Measurements from ENCODE around the gene EHBP1. TPM values are rescaled to one million over a fixed set of nuclear protein-coding genes. Genes with fewer than 3 reads are reported as not detected.

The EHBP1 gene
- total RNA-seq, 1 donor from 2014 or later = 17.9 TPM

DNA sequence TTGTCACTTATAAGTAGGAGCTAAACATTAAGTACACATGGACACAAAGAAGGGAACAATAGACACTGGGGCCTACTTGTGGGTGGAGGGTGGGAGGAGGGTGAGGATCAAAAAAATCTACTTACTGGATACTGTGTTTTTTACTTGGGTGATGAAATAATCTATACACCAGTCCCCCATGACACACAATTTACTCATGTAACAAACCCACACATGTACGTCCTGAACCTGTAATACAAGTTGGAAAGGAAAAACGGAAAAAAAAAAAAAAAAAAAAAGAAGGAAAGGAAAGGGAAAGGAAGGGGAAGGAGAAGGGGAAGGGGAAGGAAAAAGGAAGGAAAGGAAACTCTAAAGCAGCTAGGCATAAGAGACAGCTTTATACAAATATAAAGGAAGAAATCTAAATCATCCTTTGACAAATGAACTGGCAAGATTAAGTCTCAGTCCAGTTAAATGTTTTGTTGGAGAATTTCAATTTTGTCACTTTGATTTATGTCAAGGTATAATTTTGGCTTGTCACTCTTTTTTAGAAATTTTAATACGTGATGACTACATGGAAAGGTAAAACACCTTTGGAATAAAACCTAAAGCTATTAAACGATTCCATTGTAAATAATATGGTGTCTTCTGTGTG lies 175.8 kb downstream of the EHBP1 start:
- no peak for DNase-seq (ENCODE audit: low read depth in 2 of 2)

DNA sequence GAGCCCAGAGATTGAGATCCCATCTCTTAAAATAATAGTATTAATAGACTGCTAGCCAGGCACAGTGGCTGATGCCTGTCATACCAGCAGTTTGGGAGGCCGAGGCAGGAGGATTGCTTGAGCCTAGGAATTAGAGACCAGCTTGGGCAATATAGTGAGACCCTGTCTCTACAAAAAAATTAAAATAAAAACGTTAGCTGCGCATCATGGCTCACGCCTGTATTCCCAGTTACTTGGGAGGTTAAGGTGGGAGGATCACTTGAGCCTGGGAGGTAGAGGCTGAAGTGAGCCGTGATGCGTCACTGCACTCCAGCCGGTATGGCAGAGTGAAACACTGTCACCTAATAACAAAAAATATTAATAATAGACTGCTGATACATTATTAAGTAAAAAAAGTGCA lies 178.1 kb downstream of the EHBP1 start:
- no peak for DNase-seq (ENCODE audit: low read depth in 2 of 2)

DNA sequence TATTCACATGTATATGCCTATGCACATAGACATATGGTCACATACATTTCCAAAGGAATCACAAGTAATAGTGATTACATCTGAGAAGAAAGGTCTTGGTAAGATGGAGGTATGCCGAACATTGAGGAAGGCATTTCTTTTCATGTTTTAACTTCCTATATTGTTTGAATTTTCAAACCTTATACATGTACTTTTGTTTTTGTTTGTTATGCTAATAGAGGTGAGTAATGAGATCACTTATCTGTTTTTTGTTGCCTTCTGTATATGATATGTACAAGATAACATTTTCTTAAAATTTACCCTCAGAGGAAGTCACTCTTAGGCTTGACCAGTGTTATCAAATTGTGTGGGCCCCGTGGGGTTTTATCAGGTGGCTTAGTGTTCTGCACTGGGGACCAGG lies 178.6 kb downstream of the EHBP1 start:
- no peak for DNase-seq (ENCODE audit: low read depth in 2 of 2)

DNA sequence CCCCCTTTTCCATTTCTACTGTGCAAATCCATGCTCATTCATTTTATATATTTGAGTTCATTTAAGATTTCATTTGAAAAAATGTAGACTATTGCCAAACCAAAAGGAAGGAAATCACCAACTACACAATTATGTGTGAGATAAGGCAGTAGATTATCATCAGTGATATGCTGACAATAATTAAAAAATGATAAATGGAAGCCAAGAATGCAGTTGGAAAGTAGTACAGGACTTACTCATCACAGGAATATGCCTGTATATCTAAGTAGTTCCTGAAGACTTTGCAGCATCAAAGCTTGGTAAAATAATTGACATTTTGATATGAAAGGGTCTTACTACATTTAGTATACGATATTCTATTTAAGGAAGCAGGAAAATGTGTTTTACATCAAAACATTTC lies 179.0 kb downstream of the EHBP1 start:
- DNase-seq (ENCODE audit: low read depth in 2 of 2) = peak; percentile 9 to 64

DNA sequence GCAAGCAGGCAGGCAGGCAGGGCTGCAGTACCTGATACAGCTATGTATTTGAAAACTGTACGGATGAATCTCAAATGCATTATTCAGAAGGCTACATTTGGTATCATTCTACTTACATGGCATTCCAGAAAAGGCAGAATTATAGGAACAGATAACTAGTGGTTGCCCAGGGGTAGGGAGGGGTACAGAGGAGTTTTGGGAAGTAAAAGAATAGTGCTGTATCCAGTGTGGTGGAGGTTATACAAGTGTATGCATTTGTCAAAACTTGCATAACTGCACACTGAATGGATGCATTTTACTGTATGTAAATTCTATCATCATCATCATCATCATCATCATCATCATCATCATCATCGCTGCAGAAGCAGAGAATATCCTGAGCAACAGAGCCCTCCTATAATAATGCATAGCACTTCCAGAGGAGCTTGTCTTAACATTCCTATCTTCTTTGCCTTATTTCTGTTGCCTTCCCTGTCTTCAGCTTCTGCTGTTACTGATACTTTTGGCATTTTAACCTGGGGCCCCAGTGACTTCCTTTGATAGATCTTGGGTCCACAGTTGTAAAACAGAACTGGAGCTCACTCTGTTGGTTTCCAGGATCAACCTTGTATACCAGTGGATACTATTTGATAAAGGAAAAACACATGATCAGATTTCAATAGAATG lies 189.6 kb downstream of the EHBP1 start:
- DNase-seq (ENCODE audit: low read depth in 2 of 2) = no peak

- DNase-seq (ENCODE audit: low read depth in 2 of 2) = no peak
Observed at GRCh38 chr2:62895632-62896009, 190.1 kb downstream of the EHBP1 start.

DNA sequence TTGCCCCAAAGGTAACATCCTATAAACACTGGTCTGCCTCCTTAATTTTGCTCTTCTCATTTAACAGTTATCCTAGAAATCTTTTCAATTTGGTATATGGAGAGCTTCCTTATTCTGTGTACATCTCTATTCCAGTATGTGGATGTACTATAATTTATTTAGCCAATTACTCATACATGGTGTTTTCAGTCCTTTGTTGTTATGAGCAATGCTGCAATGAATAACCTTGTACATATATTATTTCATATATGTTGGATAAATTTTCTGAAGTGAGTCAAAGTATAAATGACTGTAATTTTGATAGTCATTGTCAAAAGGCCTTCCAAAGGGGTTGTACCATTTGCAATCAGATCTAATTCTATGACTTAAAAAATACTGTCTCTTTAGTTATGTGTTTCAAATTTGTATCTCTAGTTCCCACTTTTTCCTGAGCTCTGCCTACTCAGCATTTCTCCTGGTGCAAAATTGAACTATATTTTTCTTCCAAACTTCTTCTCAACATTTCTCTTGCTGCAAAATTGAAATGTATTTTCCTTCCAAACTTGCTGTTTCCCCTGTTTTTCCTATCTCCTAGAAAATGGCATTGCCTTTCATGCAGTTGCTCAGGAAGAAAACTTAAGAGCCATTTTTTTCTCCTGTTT lies 191.8 kb downstream of the EHBP1 start:
- DNase-seq (ENCODE audit: low read depth in 2 of 2) = no peak

DNA sequence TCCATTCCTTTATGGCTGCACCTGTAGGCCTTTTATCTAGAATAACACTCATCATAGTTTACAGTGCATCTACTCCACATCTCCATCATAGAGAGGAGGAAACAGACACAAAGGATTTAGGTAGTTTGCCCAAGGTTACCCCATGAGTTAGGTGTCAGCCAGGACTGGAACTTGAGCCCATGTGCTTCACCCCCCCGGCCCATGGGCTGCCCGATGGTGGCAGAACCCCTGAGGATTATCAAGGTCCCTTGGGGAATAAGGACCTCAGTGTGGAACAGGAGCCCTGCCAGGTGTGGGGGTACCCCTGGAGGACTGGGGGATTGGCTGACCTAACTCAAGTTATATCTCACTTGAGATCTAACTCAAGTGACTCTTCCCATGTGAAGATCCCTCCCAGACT lies 198.8 kb downstream of the EHBP1 start:
- no peak for DNase-seq (ENCODE audit: low read depth in 2 of 2)

DNA sequence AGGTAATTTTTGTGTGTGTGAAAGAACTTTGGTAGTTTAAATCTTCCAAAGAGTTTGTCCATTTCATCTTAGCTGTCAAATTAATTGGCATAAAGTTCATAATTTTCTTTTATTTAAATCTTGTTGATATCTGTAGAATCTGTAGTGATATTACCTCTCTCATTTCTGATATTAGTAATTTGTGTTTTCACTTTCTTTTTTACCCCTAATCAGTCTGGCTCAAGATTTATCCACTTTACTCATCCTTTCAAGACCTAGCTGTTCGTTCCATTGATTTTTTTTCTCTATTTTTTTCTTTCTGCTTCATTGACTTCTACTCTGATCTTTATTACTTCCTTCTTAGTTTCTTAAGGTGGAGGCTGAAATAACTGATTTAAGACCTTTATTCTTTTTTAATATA lies 202.6 kb downstream of the EHBP1 start:
- no peak for DNase-seq (ENCODE audit: low read depth in 2 of 2)

DNA sequence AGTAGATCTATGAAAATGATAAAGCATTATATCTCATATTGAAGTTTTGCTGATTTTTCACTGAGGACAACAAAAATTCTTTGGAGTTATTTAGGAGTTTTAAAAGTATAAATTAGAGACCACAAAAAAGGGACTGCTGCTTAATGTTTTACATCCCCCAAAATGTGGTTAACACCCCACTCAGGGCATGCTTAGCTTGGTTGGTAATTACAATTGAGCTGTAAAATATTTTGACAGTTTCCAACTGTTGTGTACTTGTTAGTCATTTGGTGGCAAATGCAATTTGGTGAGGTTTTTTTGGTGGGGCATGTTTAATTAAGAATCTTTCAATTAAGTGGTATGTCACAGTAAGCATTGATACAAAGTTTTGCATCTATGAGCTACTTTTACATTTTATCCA lies 207.8 kb downstream of the EHBP1 start:
- no peak for DNase-seq (ENCODE audit: low read depth in 2 of 2)

GRCh38 chr2:62919041-62919440 lies 213.5 kb downstream of the EHBP1 start:
- DNase-seq (ENCODE audit: low read depth in 2 of 2) = no peak

DNA sequence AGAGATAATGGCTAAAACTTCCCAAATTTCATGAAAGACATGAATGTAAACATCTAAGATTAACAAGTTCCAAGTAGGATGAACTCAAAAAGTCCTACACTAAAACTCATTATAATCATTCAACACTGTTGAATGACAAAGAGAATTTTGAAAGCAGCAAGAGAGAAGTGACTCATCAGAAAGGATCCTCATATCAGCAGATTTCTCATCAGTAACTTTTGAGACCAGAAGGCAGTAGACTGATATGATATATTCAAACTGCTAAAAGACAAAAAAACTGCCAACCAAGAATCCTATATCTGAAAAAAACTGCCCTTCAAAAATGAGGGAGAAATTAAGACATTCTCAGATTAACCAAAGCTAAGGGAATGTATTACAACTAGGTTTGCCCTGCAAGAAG lies 214.6 kb downstream of the EHBP1 start:
- DNase-seq (ENCODE audit: low read depth in 2 of 2) = peak in 1 of 2 donors; percentile 8

DNA sequence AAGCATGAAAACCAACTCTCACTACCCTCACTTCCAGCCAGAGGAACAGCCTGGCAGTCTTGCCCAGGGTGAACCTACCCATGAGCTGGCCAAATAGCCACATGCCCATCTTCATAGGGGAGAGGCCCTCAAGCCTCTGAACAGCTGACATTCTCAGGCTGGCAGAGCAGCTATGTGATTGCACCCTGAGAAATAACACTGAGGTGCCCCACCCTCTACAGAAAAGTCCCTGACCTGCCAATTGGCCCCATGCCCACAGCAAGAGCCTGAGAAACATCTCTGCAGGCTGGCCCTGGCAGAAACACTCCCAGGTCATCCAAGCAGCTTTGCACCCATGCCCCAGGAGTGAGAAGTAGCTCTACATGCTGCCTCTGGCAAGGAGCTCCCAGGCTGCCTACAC lies 217.7 kb downstream of the EHBP1 start:
- no peak for DNase-seq (ENCODE audit: low read depth in 2 of 2)

DNA sequence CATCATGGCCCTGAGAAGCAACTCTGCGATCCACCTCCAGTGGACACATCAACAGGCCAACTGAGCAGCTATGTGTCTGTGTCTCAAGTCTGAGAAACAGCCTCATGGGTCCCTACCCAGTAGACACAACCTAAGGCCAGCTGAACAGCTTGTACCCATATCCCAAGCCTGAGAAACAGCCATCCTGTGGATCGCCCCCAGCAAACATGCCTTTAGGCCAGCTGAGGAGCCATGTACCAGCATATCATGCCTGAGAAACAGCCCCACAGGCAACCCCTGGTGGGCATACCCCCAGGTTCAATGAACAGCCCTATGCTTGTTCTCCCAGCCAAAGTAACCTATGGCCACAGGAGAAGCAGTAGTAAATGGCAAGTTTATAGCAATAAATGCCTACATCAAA lies 218.4 kb downstream of the EHBP1 start:
- DNase-seq (ENCODE audit: low read depth in 2 of 2) = no peak

- no peak for DNase-seq (ENCODE audit: low read depth in 2 of 2)
Observed at GRCh38 chr2:62928015-62928414, 222.5 kb downstream of the EHBP1 start.

GRCh38 chr2:62931536-62931935 lies 226.0 kb downstream of the EHBP1 start:
- DNase-seq (ENCODE audit: low read depth in 2 of 2) = peak in 1 of 2 donors; percentile 22

- no peak for DNase-seq (ENCODE audit: low read depth in 2 of 2)
Observed at GRCh38 chr2:62933398-62933917, 227.9 kb downstream of the EHBP1 start.

DNA sequence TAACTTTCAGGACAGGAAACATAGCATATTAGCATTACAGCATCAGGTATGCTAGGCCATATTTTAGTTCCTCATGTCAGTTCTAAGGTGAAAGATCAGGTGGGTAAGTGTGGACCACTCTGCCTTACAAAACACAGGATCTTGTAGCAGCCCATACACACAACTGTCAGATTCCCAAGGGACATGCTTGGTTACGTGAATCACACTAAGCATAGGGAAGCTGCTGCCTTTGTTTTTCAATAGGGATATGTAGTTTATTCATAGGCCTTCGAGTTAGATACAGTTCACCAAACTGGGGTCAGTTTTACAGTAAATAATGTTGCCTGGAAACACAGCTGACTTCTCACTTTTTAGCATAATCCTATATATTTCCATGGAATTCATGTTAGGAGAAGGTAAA lies 229.0 kb downstream of the EHBP1 start:
- DNase-seq (ENCODE audit: low read depth in 2 of 2) = no peak

DNA sequence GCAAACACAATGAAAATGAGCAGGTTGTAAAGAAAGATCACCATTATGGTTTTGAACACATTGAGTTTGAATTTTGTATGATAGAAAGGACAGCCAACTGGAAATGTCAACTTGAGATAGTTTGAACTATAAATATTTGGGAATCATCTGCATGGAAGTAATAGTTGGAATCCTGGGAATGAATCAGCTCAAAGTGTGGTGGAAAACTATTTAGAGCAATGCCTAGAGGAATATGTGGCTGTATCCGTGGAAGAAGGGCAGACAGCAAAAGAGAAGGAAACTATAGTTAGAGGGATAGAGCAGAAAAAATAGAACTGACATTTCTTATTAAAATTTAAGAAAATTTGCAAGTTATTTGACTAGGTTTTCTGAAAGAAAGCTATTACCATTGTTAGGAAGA lies 232.6 kb downstream of the EHBP1 start:
- DNase-seq (ENCODE audit: low read depth in 2 of 2) = no peak

DNA sequence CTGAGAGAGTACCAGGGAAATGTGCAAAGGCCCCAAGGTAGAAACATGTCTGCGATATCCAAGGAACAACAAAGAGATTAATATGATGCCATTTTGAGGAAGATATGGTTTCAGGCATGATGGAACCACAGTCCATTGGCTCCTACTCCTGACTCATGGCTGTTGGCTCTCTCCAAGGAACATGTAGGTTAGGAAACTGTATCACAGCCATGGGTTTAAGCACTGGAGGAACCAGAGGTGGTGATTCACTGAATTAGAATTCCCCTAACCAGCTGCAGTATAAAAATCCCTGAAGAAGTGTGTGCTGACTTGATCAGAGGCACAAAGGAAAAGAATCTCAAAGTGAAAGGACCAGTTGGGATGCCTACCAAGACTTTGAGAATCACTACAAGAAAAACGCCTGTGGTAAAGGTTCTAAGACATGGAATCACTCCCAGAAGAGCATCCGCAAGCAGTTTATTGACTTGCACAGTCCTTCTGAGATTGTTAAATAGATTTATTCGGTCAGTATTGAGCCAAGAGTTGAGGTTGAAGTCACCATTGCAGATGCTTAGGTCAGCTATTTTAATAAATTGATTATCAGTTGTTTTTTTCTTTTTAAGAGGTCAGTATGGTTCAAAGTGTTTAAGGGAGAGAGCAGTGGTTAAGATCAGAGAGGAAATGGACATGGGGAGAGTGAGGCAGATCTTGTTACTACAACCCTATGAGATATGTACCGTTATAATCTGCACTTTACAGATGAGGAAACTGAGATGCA lies 234.4 kb downstream of the EHBP1 start:
- peak in 1 of 2 donors; percentile 43 for DNase-seq (ENCODE audit: low read depth in 2 of 2)

DNA sequence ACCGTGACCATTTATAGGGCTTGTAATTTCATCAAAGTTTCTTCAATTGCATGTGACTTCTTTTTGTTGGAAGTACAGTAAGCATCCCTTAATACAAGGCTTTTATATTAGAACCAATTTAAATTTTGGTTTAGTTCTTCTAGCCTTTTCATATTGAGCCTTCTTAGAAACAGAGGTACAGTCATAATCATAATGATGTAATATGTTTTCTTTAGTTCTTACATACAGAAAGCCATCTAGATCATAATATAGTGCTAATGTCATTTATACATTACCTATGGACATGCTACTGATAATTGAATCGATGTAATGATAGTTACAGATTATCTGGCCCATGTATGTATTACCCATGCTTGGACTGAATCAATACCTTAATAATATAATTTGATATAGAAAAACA lies 235.2 kb downstream of the EHBP1 start:
- DNase-seq (ENCODE audit: low read depth in 2 of 2) = no peak

- DNase-seq (ENCODE audit: low read depth in 2 of 2) = peak in 1 of 2 donors; percentile 11
Observed at GRCh38 chr2:62941413-62941812, 235.9 kb downstream of the EHBP1 start.
